H9 (cell line): ENCODE measurements around the gene GPC6. TPM values are rescaled to one million over a fixed set of nuclear protein-coding genes. Genes with fewer than 3 reads are reported as not detected.

Source experiments
- DNase-seq: peaks from one replicate; pipeline ENCODE4 v3.0.0-alpha.2; 2017
- H2AFZ ChIP-seq: one replicate; pipeline ENCODE4 v1.6.1; 2013; ENCODE audit warnings: mild to moderate bottlenecking, low read length, control low read depth, moderate library complexity
- H2AK5ac ChIP-seq: 2 replicates; pipeline ENCODE4 v1.6.1; 2013; ENCODE audit warnings: low read length, control low read depth, mixed read lengths; ENCODE audit not compliant: insufficient read length
- H2BK120ac ChIP-seq: one replicate; pipeline ENCODE4 v1.6.1; 2013; ENCODE audit warnings: low read depth, mild to moderate bottlenecking, low read length, control low read depth, inconsistent platforms; ENCODE audit not compliant: poor library complexity, severe bottlenecking
- H2BK12ac ChIP-seq: 2 replicates; pipeline ENCODE4 v1.6.1; 2013; ENCODE audit warnings: low read length, control low read depth, mixed read lengths, low read depth; ENCODE audit not compliant: insufficient read length
- H2BK15ac ChIP-seq: 2 replicates; pipeline ENCODE4 v1.6.1; 2013; ENCODE audit warnings: low read depth, low read length, control low read depth
- H2BK20ac ChIP-seq: one replicate; pipeline ENCODE4 v1.6.1; 2013; ENCODE audit warnings: low read depth, mild to moderate bottlenecking, low read length, control low read depth, inconsistent platforms; ENCODE audit not compliant: poor library complexity, severe bottlenecking
- H2BK5ac ChIP-seq: 2 replicates; pipeline ENCODE4 v1.6.1; 2013; ENCODE audit warnings: low read length, control low read depth, mixed read lengths; ENCODE audit not compliant: insufficient read length
- H3K14ac ChIP-seq: 2 replicates; pipeline ENCODE4 v1.6.1; 2013; ENCODE audit warnings: low read length, control low read depth; ENCODE audit not compliant: insufficient read depth
- H3K18ac ChIP-seq: 2 replicates; pipeline ENCODE4 v1.6.1; 2013; ENCODE audit warnings: low read depth, mild to moderate bottlenecking, mixed read lengths, low read length, control low read depth; ENCODE audit not compliant: insufficient read length
- H3K23ac ChIP-seq: 2 replicates; pipeline ENCODE4 v1.6.1; 2013; ENCODE audit warnings: low read length, control low read depth, mixed read lengths, low read depth; ENCODE audit not compliant: insufficient read length
- H3K23me2 ChIP-seq: 2 replicates; pipeline ENCODE4 v1.6.1; 2013; ENCODE audit warnings: low read depth, mild to moderate bottlenecking, mixed read lengths, low read length, control low read depth; ENCODE audit not compliant: insufficient read length, poor library complexity, severe bottlenecking
- H3K27ac ChIP-seq: 2 replicates; pipeline ENCODE4 v1.5.1; 2013; ENCODE audit warnings: low read length, control low read depth, mixed read lengths, low read depth; ENCODE audit not compliant: insufficient read length
- H3K27me3 ChIP-seq: 2 replicates; pipeline ENCODE4 v1.6.1; 2013; ENCODE audit warnings: low read length, control low read depth, inconsistent platforms; ENCODE audit not compliant: insufficient read depth
- H3K4ac ChIP-seq: 2 replicates; pipeline ENCODE4 v1.6.1; 2013; ENCODE audit warnings: low read depth, mild to moderate bottlenecking, control low read depth, inconsistent platforms, low read length, moderate library complexity
- H3K4me1 ChIP-seq: 2 replicates; pipeline ENCODE4 v1.6.1; 2013; ENCODE audit warnings: low read length, control low read depth, inconsistent platforms; ENCODE audit not compliant: insufficient read depth
- H3K4me2 ChIP-seq: 2 replicates; pipeline ENCODE4 v1.6.1; 2013; ENCODE audit warnings: low read length, control low read depth, mixed read lengths; ENCODE audit not compliant: insufficient read length, insufficient read depth
- H3K56ac ChIP-seq: 2 replicates; pipeline ENCODE4 v1.6.1; 2013; ENCODE audit warnings: low read depth, mild to moderate bottlenecking, mixed read lengths, low read length, control low read depth; ENCODE audit not compliant: insufficient read length
- H3K79me1 ChIP-seq: 2 replicates; pipeline ENCODE4 v1.6.1; 2013; ENCODE audit warnings: low read depth, mild to moderate bottlenecking, moderate library complexity, low read length, control low read depth, inconsistent platforms; ENCODE audit not compliant: insufficient read depth, poor library complexity, severe bottlenecking
- H3K79me2 ChIP-seq: 2 replicates; pipeline ENCODE4 v1.6.1; 2013; ENCODE audit warnings: low read length, control low read depth, inconsistent platforms; ENCODE audit not compliant: insufficient read depth
- H3K9ac ChIP-seq: 2 replicates; pipeline ENCODE4 v1.6.1; 2013; ENCODE audit warnings: low read length, control low read depth, mixed read lengths; ENCODE audit not compliant: insufficient read length; ENCODE audit errors: extremely low read depth
- H3K9me3 ChIP-seq: one replicate; pipeline ENCODE4 v1.6.1; 2013; ENCODE audit warnings: low read depth, low read length, inconsistent platforms; ENCODE audit not compliant: control insufficient read depth
- H3T11ph ChIP-seq: one replicate; pipeline ENCODE4 v1.6.1; 2013; ENCODE audit warnings: mild to moderate bottlenecking, low read length, control low read depth, inconsistent platforms
- H4K20me1 ChIP-seq: one replicate; pipeline ENCODE4 v1.6.1; 2013; ENCODE audit not compliant: control insufficient read depth, insufficient read length, insufficient read depth
- H4K5ac ChIP-seq: 2 replicates; pipeline ENCODE4 v1.6.1; 2013; ENCODE audit warnings: low read depth, mild to moderate bottlenecking, mixed read lengths, low read length, control low read depth; ENCODE audit not compliant: insufficient read length
- H4K8ac ChIP-seq: replicated peaks from 2 replicates; pipeline ENCODE4 v1.6.1; 2013; ENCODE audit warnings: low read length, control low read depth, mixed read lengths, low read depth; ENCODE audit not compliant: insufficient read length
- H4K91ac ChIP-seq: 2 replicates; pipeline ENCODE4 v1.6.1; 2013; ENCODE audit warnings: low read depth, mild to moderate bottlenecking, moderate library complexity, mixed read lengths, low read length, control low read depth; ENCODE audit not compliant: insufficient read length
- H3K27ac Mint-ChIP-seq, 3 experiments: 2 replicates in 2 of 3; 3 replicates in 1 of 3; pipeline ENCODE4 v1.8.0; 2020 to 2021; ENCODE audit warnings: mixed read lengths in 3 of 3, mild to moderate bottlenecking in 1 of 3, moderate library complexity in 1 of 3
- H3K27me3 Mint-ChIP-seq: 2 replicates; pipeline ENCODE4 v1.8.0; 2021; ENCODE audit warnings: low read depth, mild to moderate bottlenecking, moderate library complexity, mixed read lengths
- H3K36me3 Mint-ChIP-seq, 3 experiments: 2 replicates in 2 of 3; 3 replicates in 1 of 3; pipeline ENCODE4 v1.8.0; 2020 to 2021; ENCODE audit warnings: low read depth in 3 of 3, mixed read lengths in 3 of 3; ENCODE audit not compliant: insufficient read depth in 1 of 3
- H3K4me1 Mint-ChIP-seq, 2 experiments: 2 replicates each; pipeline ENCODE4 v1.8.0; 2020; ENCODE audit warnings: mixed read lengths in 2 of 2
- H3K4me3 Mint-ChIP-seq, 2 experiments: 2 replicates in 1 of 2; 3 replicates in 1 of 2; pipeline ENCODE4 v1.8.0; 2020 to 2021; ENCODE audit warnings: mild to moderate bottlenecking in 2 of 2, mixed read lengths in 2 of 2, moderate library complexity in 1 of 2
- H3K9me3 Mint-ChIP-seq, 2 experiments: 2 replicates in 1 of 2; 3 replicates in 1 of 2; pipeline ENCODE4 v1.8.0; 2020; ENCODE audit warnings: mild to moderate bottlenecking in 2 of 2, mixed read lengths in 2 of 2, moderate library complexity in 1 of 2
- CTCF ChIP-seq: fragments of 200-600 bp; sonication (generic); conservative IDR thresholded peaks from 3 replicates; pipeline ENCODE4 v1.8.0; 2021; ENCODE audit warnings: antibody characterized with exemption, mild to moderate bottlenecking
- WGBS: extraction: QIAGEN DNeasy Blood & Tissue Kit; methylation state at CpG from one replicate; pipeline ENCODE4 v1.1.7; 2013; ENCODE audit warnings: missing lambda C conversion rate, low lambda C conversion rate, mixed read lengths; ENCODE audit not compliant: insufficient read length; ENCODE audit errors: extremely low coverage; 5-methylcytosine and 5-hydroxymethylcytosine counted together
- total RNA-seq: library from RNA; stranded (reverse); gene quantifications from 2 replicates; pipeline ENCODE4 v1.2.1, GENCODE V29; 2021

GPC6 gene
- total RNA-seq, 1 experiment from 2014 or later = 15.6 TPM

- H3K27me3 Mint-ChIP-seq = no peaks in the 10 kb centered on the region
- H2AFZ ChIP-seq = no peak overlapping the region
- H2BK5ac ChIP-seq = no peak overlapping the region
- WGBS = no CpG with 5 or more reads among the region's 3 CpGs
- no peak overlapping the region for H2BK12ac ChIP-seq
- no peak overlapping the region for H4K5ac ChIP-seq
- H3K27ac Mint-ChIP-seq = no peak overlapping the region
- no peaks in the 10 kb centered on the region for H3K79me2 ChIP-seq
- no peaks in the 10 kb centered on the region for H3K27me3 ChIP-seq
- no peaks in the 10 kb centered on the region for H3K9me3 ChIP-seq
- H3K23ac ChIP-seq = no peak overlapping the region
- H2AK5ac ChIP-seq = no peak overlapping the region
- no peak overlapping the region for H3K4me3 Mint-ChIP-seq
- H2BK15ac ChIP-seq = no peak overlapping the region
- no peaks in the 10 kb centered on the region for H3K79me1 ChIP-seq
- H3K36me3 Mint-ChIP-seq = no peaks in the 10 kb centered on the region
- DNase-seq = no peak
- H3K4me1 Mint-ChIP-seq = peaks cover 12 to 13% of the 10 kb centered on the region in 2 experiments
- H3K14ac ChIP-seq = no peak overlapping the region
- H3K4me1 ChIP-seq = peaks cover 3% of the 10 kb centered on the region; the same call in 1 of the 2 replicates
- no peak for TF ChIP-seq CTCF
- H2BK20ac ChIP-seq = no peak overlapping the region
- H3K9ac ChIP-seq = no peak overlapping the region
- no peak overlapping the region for H3K4ac ChIP-seq
- H4K91ac ChIP-seq = no peak overlapping the region
- no peak overlapping the region for H2BK120ac ChIP-seq
- H3T11ph ChIP-seq = no peak overlapping the region
- H3K4me2 ChIP-seq = no peak overlapping the region
- H3K27ac ChIP-seq = no peak overlapping the region
- H4K8ac ChIP-seq = no peak overlapping the region
- no peaks in the 10 kb centered on the region for H4K20me1 ChIP-seq
- H3K56ac ChIP-seq = no peak overlapping the region
- H3K9me3 Mint-ChIP-seq = no peaks in the 10 kb centered on the region
- no peaks in the 10 kb centered on the region for H3K23me2 ChIP-seq
- H3K18ac ChIP-seq = no peak overlapping the region
Measured at GRCh38 chr13:93965587-93965986, 739.0 kb downstream of the GPC6 start.
